Hepatocyte (in vitro differentiated cells): ENCODE measurements around the gene CD164L2. TPM values are rescaled to one million over a fixed set of nuclear protein-coding genes. Genes with fewer than 3 reads are reported as not detected.
A peak's percentile ranks its signal among the peaks of the same experiment; 100 is the strongest.

Experiments
- DNase-seq: peaks from one replicate; pipeline ENCODE4 v3.0.0-alpha.2; 2016; ENCODE audit warnings: low spot score
- H2AFZ ChIP-seq: fragments of 200-600 bp; sonication (generic); 2 replicates; pipeline ENCODE4 v1.6.0; 2016; ENCODE audit warnings: antibody characterized with exemption, mild to moderate bottlenecking
- H3K27ac ChIP-seq: fragments of 200-600 bp; sonication (generic); 2 replicates; pipeline ENCODE4 v1.5.1; 2016; ENCODE audit warnings: mild to moderate bottlenecking
- H3K27me3 ChIP-seq: fragments of 200-600 bp; sonication (generic); 2 replicates; pipeline ENCODE4 v1.6.1; 2016
- H3K36me3 ChIP-seq: fragments of 200-600 bp; sonication (generic); replicated peaks from 2 replicates; pipeline ENCODE4 v1.5.1; 2016; ENCODE audit warnings: low read depth; ENCODE audit not compliant: insufficient read depth
- H3K4me1 ChIP-seq: fragments of 200-600 bp; sonication (generic); 2 replicates; pipeline ENCODE4 v1.5.1; 2016; ENCODE audit warnings: mild to moderate bottlenecking, moderate library complexity; ENCODE audit not compliant: insufficient read depth
- H3K4me2 ChIP-seq: fragments of 200-600 bp; sonication (generic); 2 replicates; pipeline ENCODE4 v1.6.0; 2016
- H3K4me3 ChIP-seq: fragments of 200-600 bp; sonication (generic); 2 replicates; pipeline ENCODE4 v1.5.1; 2016; ENCODE audit warnings: mild to moderate bottlenecking
- H3K79me2 ChIP-seq: fragments of 200-600 bp; sonication (generic); 2 replicates; pipeline ENCODE4 v1.6.0; 2017; ENCODE audit warnings: mild to moderate bottlenecking
- H3K9me2 ChIP-seq: fragments of 200-600 bp; sonication (generic); replicated peaks from 2 replicates; pipeline ENCODE4 v1.6.0; 2017; ENCODE audit warnings: mild to moderate bottlenecking; ENCODE audit not compliant: insufficient read depth
- H3K9me3 ChIP-seq: fragments of 200-600 bp; sonication (generic); 2 replicates; pipeline ENCODE4 v1.5.1; 2016; ENCODE audit warnings: low read depth, mild to moderate bottlenecking
- H4K20me1 ChIP-seq: fragments of 200-600 bp; sonication (generic); 2 replicates; pipeline ENCODE4 v1.6.0; 2016; ENCODE audit warnings: mild to moderate bottlenecking; ENCODE audit not compliant: insufficient read depth, poor library complexity, severe bottlenecking
- CTCF ChIP-seq: fragments of 200-600 bp; sonication (generic); IDR thresholded peaks from 2 replicates; pipeline ENCODE4 v1.5.1; 2016; ENCODE audit warnings: antibody characterized with exemption, mild to moderate bottlenecking; ENCODE audit not compliant: poor library complexity
- EZH2 ChIP-seq: fragments of 200-600 bp; sonication (generic); IDR thresholded peaks from 2 replicates; pipeline ENCODE4 v1.6.1; 2016; ENCODE audit warnings: antibody characterized with exemption, mild to moderate bottlenecking, borderline replicate concordance
- EZH2phosphoT487 ChIP-seq: fragments of 200-600 bp; sonication (generic); IDR thresholded peaks from one replicate; pipeline ENCODE4 v1.6.1; 2018; ENCODE audit warnings: antibody characterized with exemption, mild to moderate bottlenecking, low read depth, moderate library complexity; ENCODE audit not compliant: unreplicated experiment, severe bottlenecking
- WGBS: methylation state at CpG from one replicate; pipeline ENCODE4 v1.1.6; 2016; ENCODE audit warnings: low lambda C conversion rate; ENCODE audit errors: missing lambda C conversion rate; 5-methylcytosine and 5-hydroxymethylcytosine counted together
- polyA plus RNA-seq: library from polyadenylated mRNA; unstranded; fragments of >200 nt; fragmentation: Nextera tagmentation; extraction: Ambion mirVana; gene quantifications from 2 replicates; pipeline ENCODE4 v1.2.1, GENCODE V29; 2016
- total RNA-seq: library from RNA; depleted of rRNA; stranded (reverse); fragments of >200 nt; gene quantifications from 2 replicates; pipeline ENCODE4 v1.2.3, GENCODE V29; 2014

CD164L2 gene
- total and polyA plus RNA-seq, 2 experiments from 2014 or later, result 0.19 TPM; not detected in 1

DNA sequence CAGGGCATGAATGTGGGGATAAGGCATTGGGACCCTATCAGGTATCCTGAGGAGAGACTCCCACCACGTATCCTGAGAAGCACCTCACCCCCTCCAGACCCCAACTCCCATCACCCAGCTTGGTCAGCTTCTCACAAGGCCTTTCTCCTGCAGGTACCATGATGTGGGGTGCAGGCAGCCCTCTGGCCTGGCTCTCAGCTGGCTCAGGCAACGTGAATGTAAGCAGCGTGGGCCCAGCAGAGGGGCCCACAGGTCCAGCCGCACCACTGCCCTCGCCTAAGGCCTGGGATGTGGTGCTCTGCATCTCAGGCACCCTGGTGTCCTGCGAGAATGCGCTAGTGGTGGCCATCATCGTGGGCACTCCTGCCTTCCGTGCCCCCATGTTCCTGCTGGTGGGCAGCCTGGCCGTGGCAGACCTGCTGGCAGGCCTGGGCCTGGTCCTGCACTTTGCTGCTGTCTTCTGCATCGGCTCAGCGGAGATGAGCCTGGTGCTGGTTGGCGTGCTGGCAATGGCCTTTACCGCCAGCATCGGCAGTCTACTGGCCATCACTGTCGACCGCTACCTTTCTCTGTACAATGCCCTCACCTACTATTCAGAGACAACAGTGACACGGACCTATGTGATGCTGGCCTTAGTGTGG lies 10.6 kb upstream of the CD164L2 start:
- no peak for DNase-seq
- TF ChIP-seq EZH2, result no peak
- no peak for TF ChIP-seq EZH2phosphoT487
- TF ChIP-seq CTCF, result no peak
- Histone ChIP-seq H3K27ac (no peak overlapping the region), H3K4me1 (peaks cover 8% of the 10 kb centered on the region), H3K9me3 (no peaks in the 10 kb centered on the region), H3K79me2 (no peaks in the 10 kb centered on the region), H3K36me3 (no peaks in the 10 kb centered on the region), H3K9me2 (no peaks in the 10 kb centered on the region), H3K4me2 (no peak overlapping the region), H4K20me1 (no peaks in the 10 kb centered on the region), H3K27me3 (no peaks in the 10 kb centered on the region), H3K4me3 (no peak overlapping the region), H2AFZ (no peak overlapping the region)
- WGBS, result 93% methylated on average over 18 of the region's 18 CpGs

DNA sequence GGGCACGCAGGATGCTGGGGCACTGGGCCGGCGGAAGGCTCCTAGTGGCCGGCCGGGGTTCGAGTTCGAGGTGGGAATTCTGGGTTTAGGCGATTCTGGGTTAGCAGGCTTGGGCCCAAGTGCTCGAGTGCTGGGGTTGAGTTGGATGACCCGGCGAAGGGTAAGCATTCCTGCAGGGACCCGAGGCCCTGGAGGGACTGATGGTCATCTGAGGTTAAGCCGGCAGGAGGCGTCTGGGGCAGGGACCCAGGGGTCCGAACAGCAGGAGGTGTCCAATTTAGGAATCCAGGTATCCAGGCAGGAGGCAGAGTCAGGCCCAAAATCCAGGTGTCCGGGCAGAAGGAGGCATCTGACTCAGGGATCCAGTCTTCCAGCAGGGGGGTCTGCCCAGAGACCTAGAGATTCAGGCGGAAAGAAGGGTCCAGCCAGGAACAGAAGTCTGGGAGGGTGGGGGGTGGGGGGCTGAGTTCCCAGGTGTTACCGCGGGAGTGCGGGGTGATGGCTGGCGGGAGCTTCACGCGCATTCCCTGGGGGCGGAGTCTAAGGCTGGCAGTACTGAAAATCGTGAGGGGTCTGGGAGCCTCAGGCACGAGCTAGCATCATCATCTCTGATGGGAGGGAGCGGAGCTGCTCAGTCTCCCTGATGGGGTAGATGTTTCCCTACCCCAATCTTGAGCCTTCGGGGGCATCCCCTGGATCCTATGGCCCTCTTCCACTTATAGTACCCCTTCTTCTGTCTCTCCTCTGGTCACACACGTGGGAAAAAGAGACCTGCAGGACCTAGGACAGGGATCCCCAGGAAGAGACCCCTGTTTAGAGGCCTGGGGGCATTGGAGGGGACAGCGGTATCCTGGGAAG lies 9.9 kb upstream of the CD164L2 start:
- no peaks in the 10 kb centered on the region for H3K9me3 ChIP-seq
- H3K36me3 ChIP-seq, result no peaks in the 10 kb centered on the region
- H3K79me2 ChIP-seq, result no peaks in the 10 kb centered on the region
- no peaks in the 10 kb centered on the region for H3K27me3 ChIP-seq
- H3K27ac ChIP-seq, result no peak overlapping the region
- peaks cover 8% of the 10 kb centered on the region for H3K4me1 ChIP-seq
- H3K9me2 ChIP-seq, result no peaks in the 10 kb centered on the region
- 25% methylated on average over 21 of the region's 30 CpGs for WGBS
- H2AFZ ChIP-seq, result peak overlapping the region; percentile 60
- H4K20me1 ChIP-seq, result no peaks in the 10 kb centered on the region
- DNase-seq, result no peak
- H3K4me3 ChIP-seq, result peak overlapping the region; percentile 48
- TF ChIP-seq EZH2phosphoT487 (no peak), CTCF (peak; percentile 17)
- peak overlapping the region; percentile 92 for H3K4me2 ChIP-seq

- Histone ChIP-seq H4K20me1 (no peaks in the 10 kb centered on the region), H2AFZ (peak within 1 kb of the TSS; percentile 60), H3K36me3 (no peaks in the 10 kb centered on the region), H3K9me2 (no peaks in the 10 kb centered on the region), H3K4me2 (peak within 1 kb of the TSS; percentile 92), H3K79me2 (no peaks in the 10 kb centered on the region), H3K27ac (no peak within 1 kb of the TSS), H3K27me3 (no peaks in the 10 kb centered on the region), H3K4me1 (peaks cover 8% of the 10 kb centered on the region), H3K9me3 (no peaks in the 10 kb centered on the region), H3K4me3 (peak within 1 kb of the TSS; percentile 48)
- WGBS, result 6% methylated on average over 29 of the region's 69 CpGs
- no peak for TF ChIP-seq EZH2
- TF ChIP-seq CTCF, result peak; percentile 67
- peak; percentile 97 for DNase-seq
Measured at GRCh38 chr1:27392096-27392777, 9.1 kb upstream of the CD164L2 start, which contains the start of gene GPR3. GPR3 (plus strand) TSS chr1:27392622; CDS start chr1:27393799, 1,177 bp downstream.
